ENCODE data around the gene ARHGAP15. TPM values are rescaled to one million over a fixed set of nuclear protein-coding genes. Genes with fewer than 3 reads are reported as not detected.

The ARHGAP15 gene
- total RNA-seq, 1 donor from 2014 or later, result 9.1 TPM

DNA sequence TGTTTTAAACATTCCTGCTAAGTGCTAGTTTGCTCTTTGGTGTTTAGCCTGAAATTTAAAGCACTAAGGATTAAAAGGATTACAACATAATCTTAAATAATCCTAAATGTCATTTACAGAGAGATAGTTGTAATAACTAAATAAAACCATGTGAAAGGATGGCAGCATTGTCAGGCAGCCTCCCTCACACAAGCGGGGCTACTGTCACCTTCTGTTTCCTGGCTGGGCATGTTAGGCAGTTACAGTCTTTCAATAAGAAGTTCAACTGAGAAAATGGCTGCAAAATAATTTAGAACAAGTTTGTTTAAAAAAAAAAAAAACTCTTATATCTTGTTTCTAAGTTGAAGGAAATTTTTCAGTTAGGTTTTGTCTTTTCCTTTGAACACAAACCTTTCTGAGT is 124.9 kb downstream of the ARHGAP15 start:
- Histone ChIP-seq H3K36me3 (no peaks in the 10 kb centered on the region), H3K27me3 (no peaks in the 10 kb centered on the region), H3K4me1 (no peaks in the 10 kb centered on the region), H3K4me3 (no peak overlapping the region), H3K27ac (no peak overlapping the region), H3K9me3 (no peaks in the 10 kb centered on the region)
- TF ChIP-seq, protein P1, sequence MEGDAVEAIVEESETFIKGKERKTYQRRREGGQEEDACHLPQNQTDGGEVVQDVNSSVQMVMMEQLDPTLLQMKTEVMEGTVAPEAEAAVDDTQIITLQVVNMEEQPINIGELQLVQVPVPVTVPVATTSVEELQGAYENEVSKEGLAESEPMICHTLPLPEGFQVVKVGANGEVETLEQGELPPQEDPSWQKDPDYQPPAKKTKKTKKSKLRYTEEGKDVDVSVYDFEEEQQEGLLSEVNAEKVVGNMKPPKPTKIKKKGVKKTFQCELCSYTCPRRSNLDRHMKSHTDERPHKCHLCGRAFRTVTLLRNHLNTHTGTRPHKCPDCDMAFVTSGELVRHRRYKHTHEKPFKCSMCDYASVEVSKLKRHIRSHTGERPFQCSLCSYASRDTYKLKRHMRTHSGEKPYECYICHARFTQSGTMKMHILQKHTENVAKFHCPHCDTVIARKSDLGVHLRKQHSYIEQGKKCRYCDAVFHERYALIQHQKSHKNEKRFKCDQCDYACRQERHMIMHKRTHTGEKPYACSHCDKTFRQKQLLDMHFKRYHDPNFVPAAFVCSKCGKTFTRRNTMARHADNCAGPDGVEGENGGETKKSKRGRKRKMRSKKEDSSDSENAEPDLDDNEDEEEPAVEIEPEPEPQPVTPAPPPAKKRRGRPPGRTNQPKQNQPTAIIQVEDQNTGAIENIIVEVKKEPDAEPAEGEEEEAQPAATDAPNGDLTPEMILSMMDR (IDR thresholded peaks at IDR 0.05), result no peak
- TF ChIP-seq POLR2AphosphoS5 (IDR thresholded peaks at IDR 0.05; ENCODE audit: insufficient read depth in 1 of 2, low read depth in 1 of 2), result no peak
- TF ChIP-seq POLR2A (IDR thresholded peaks at IDR 0.05), result no peak
- intact Hi-C loops (cut with DNase I), result no loop called here
- no peak for DNase-seq (ENCODE audit: extremely low spot score in 2 of 2)

DNA sequence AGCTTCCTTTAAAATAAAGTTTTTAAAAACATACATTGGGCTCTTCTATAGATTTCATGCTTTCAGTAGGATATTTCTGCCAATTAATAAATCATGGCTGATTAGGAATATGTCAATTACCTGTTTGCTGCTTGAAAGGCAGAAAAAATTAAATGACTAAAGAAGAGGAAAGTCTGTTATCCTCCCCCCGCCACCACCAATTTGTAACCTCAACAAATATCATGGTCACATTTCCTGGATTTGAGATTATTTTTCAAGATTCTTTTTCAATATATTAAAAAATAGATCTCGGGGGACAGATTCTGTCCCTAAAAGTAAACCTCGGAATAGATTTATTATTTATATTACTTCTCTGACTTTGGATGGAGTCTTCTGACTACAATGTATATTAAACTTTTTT is 125.9 kb downstream of the ARHGAP15 start:
- no peaks in the 10 kb centered on the region for H3K9me3 ChIP-seq
- H3K36me3 ChIP-seq, result no peaks in the 10 kb centered on the region
- intact Hi-C loops (cut with DNase I), result no loop called here
- H3K27ac ChIP-seq, result no peak overlapping the region
- no peaks in the 10 kb centered on the region for H3K27me3 ChIP-seq
- TF ChIP-seq, protein P1 (IDR thresholded peaks at IDR 0.05), result no peak
- TF ChIP-seq POLR2AphosphoS5 (IDR thresholded peaks at IDR 0.05; ENCODE audit: insufficient read depth in 1 of 2, low read depth in 1 of 2), result no peak
- no peak for TF ChIP-seq POLR2A (IDR thresholded peaks at IDR 0.05)
- no peak overlapping the region for H3K4me3 ChIP-seq
- no peaks in the 10 kb centered on the region for H3K4me1 ChIP-seq
- no peak for DNase-seq (ENCODE audit: extremely low spot score in 2 of 2)

DNA sequence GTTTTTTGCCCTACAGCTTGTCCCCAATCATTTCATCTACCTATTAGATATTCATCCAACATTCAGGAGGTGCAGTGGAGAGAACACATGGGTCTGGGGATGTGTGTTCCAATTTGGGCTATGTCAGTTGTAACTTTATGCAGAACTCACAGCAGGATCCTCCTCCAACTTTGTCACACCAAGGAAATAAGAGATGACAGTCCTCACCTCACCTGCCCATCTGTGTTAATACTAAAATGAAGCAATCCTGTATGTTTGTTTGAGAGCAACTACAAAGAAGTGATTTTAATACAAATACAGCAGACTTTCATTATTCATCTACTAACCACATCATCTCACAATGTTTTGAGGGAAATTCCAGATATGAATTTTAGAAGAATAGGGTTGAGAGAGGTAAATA is 126.7 kb downstream of the ARHGAP15 start:
- intact Hi-C loops (cut with DNase I), result no loop called here
- Histone ChIP-seq H3K36me3 (no peaks in the 10 kb centered on the region), H3K9me3 (no peaks in the 10 kb centered on the region), H3K4me1 (no peaks in the 10 kb centered on the region), H3K4me3 (no peak overlapping the region), H3K27ac (no peak overlapping the region), H3K27me3 (no peaks in the 10 kb centered on the region)
- no peak for DNase-seq (ENCODE audit: extremely low spot score in 2 of 2)
- TF ChIP-seq, protein P1 (IDR thresholded peaks at IDR 0.05), result no peak
- TF ChIP-seq POLR2A (IDR thresholded peaks at IDR 0.05), result no peak
- TF ChIP-seq POLR2AphosphoS5 (IDR thresholded peaks at IDR 0.05; ENCODE audit: insufficient read depth in 1 of 2, low read depth in 1 of 2), result no peak

DNA sequence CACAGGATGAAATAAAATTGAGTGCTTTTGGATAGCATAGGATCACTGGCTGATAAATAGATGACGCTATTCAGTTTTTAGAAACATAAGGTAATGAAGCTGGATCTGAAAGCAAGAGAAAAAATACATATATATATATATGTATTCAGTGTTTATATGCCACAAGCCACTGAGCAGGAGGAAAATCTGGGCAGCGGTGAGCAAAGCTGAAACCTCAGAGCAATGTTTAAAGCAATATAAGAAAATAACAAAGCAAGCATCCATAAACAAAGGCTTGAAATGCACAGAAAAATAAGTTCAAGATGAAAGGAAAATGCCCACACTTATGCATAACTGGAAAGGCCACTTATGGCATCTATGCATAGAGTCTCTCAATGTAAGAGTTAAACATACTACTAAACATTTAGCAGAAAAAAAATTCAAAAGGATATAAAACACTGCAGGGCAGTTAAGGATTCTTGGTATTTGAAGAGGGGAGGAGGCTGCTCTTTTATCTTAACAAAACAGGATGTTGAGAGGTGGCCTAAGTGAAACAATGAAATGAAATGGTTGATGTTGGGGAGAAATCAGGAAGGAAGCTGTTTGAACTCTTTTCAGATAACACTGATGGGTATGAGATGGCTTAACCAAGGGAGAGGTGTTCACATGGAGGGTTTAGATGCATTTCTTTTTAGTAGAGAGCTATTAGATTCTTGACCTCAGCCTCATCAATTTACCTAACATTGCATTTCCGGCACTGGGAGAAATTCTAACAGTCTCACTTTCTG is 129.1 kb downstream of the ARHGAP15 start:
- no peak overlapping the region for H3K4me3 ChIP-seq
- no peak for TF ChIP-seq POLR2AphosphoS5 (IDR thresholded peaks at IDR 0.05; ENCODE audit: insufficient read depth in 1 of 2, low read depth in 1 of 2)
- no peak for TF ChIP-seq POLR2A (IDR thresholded peaks at IDR 0.05)
- TF ChIP-seq, protein P1 (IDR thresholded peaks at IDR 0.05), result no peak
- peaks cover 10% of the 10 kb centered on the region for H3K4me1 ChIP-seq
- intact Hi-C loops (cut with DNase I), result no loop called here
- DNase-seq (ENCODE audit: extremely low spot score in 2 of 2), result no peak
- H3K27me3 ChIP-seq, result no peaks in the 10 kb centered on the region
- H3K36me3 ChIP-seq, result no peaks in the 10 kb centered on the region
- no peaks in the 10 kb centered on the region for H3K9me3 ChIP-seq
- no peak overlapping the region for H3K27ac ChIP-seq

DNA sequence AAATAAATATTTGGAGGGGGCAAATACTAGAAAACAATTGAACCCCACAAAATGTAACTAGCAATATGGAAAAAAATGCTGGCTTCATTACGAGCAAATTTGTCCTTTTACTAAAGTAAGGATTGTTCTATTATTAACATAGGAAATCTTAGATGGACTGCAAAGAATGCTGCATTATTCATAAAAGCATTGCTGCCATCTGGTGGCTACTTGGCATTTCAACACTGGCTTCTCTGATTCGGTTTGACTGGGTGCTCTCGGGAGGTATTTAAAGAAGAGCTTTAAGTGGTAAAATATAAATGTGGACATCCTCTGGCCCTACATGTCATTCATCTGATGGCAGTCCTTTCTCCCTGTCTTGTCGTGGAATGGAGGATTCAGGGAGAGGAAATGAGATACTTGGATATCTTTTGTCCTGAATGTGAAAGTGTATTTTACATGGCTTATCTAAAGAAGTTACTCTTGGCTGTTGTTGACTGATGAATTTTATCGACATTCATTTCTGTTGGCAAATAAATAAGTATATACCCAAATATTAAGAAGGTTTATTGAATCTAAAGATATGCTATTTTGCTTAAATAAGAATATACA is 130.2 kb downstream of the ARHGAP15 start:
- no peak for DNase-seq (ENCODE audit: extremely low spot score in 2 of 2)
- peaks cover 14% of the 10 kb centered on the region for H3K4me1 ChIP-seq
- H3K36me3 ChIP-seq, result no peaks in the 10 kb centered on the region
- peak overlapping the region in 1 of 2 donors; percentile 23 for H3K4me3 ChIP-seq
- intact Hi-C loops (cut with DNase I), result no loop called here
- no peak overlapping the region for H3K27ac ChIP-seq
- TF ChIP-seq POLR2A (IDR thresholded peaks at IDR 0.05), result no peak
- TF ChIP-seq, protein P1 (IDR thresholded peaks at IDR 0.05), result peak; percentile 57 to 62 (median 59)
- TF ChIP-seq POLR2AphosphoS5 (IDR thresholded peaks at IDR 0.05; ENCODE audit: insufficient read depth in 1 of 2, low read depth in 1 of 2), result no peak
- no peaks in the 10 kb centered on the region for H3K27me3 ChIP-seq
- H3K9me3 ChIP-seq, result no peaks in the 10 kb centered on the region

Data from vagina (tissue), 2 donors.